Measurements from ENCODE around the gene EPB41L4A.
A peak's percentile ranks its signal among the peaks of the same experiment; 100 is the strongest.

EPB41L4A gene

GRCh38 chr5:112339761-112340160 is 79.3 kb downstream of the EPB41L4A start:
- no peak overlapping the region for H3K4me3 ChIP-seq
- H3K36me3 ChIP-seq: no peaks in the 10 kb centered on the region
- no peak for DNase-seq
- H3K27ac ChIP-seq: no peak overlapping the region
- H3K9me3 ChIP-seq: no peaks in the 10 kb centered on the region
- TF ChIP-seq CTCF (IDR thresholded peaks at IDR 0.05): no peak
- H3K27me3 ChIP-seq: no peaks in the 10 kb centered on the region
- intact Hi-C loops (cut with DNase I; ENCODE audit: low total_unique reads): no loop called here
- peaks cover 0 to 11% (median 0%) of the 10 kb centered on the region in 4 donors for H3K4me1 ChIP-seq

GRCh38 chr5:112338681-112339337 is 80.3 kb downstream of the EPB41L4A start:
- no peaks in the 10 kb centered on the region for H3K27me3 ChIP-seq
- intact Hi-C loops (cut with DNase I; ENCODE audit: low total_unique reads): no loop called here
- H3K27ac ChIP-seq: no peak overlapping the region
- no peak overlapping the region for H3K4me3 ChIP-seq
- peak in 1 of 2 donors; percentile 49 for DNase-seq
- no peak for TF ChIP-seq CTCF (IDR thresholded peaks at IDR 0.05)
- peaks cover 0 to 13% (median 0%) of the 10 kb centered on the region in 4 donors for H3K4me1 ChIP-seq
- H3K9me3 ChIP-seq: no peaks in the 10 kb centered on the region
- H3K36me3 ChIP-seq: no peaks in the 10 kb centered on the region

DNA sequence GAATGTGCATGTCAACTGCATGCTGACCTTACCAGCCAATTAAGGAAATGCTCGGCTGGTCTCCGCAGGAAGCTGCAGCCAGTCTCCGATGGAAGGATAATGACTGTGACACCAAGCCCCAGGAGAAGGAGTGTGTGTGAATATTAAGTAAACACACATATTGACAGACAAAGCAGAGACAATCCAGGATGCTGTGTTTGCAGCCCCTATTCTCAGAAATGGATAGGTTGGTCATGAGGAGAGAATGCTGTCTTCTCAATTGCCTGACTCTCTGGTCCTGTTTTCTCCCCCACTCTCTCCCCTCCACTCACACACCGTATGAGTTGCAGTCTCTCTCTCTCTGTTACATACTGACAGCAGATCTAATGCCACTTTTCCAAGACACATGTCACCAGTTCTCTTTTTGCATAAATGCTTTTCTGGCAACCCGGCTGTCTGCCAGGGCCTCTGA is 85.7 kb downstream of the EPB41L4A start:
- intact Hi-C loops (cut with DNase I; ENCODE audit: low total_unique reads): no loop called here
- peaks cover 0 to 18% (median 4%) of the 10 kb centered on the region in 4 donors for H3K4me1 ChIP-seq
- H3K27me3 ChIP-seq: no peaks in the 10 kb centered on the region
- no peaks in the 10 kb centered on the region for H3K36me3 ChIP-seq
- no peak overlapping the region for H3K4me3 ChIP-seq
- no peak for DNase-seq
- no peak for TF ChIP-seq CTCF (IDR thresholded peaks at IDR 0.05)
- no peak overlapping the region for H3K27ac ChIP-seq
- H3K9me3 ChIP-seq: no peaks in the 10 kb centered on the region

DNA sequence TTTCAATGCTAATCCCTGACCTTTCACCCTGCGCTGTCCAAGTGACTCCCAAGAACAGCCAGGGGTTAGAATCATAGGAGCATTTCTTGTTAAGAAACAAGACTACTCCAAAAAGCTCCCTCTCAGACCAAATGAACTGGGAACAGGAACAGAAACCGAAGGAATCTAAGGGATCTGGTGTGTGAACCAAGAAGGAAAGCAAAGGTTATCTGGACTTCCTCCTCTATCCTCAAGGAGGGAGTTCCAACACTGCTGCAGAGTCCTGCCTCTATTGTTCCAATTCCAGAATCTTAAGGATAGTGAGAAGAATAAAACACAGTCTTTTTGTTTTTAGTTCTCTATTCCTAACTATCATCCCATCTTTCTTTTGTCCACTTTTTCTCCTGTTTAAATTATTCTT is 87.2 kb downstream of the EPB41L4A start:
- no peak for DNase-seq
- Histone ChIP-seq H3K9me3 (no peaks in the 10 kb centered on the region), H3K4me1 (peaks cover 0 to 14% (median 4%) of the 10 kb centered on the region in 4 donors), H3K27ac (no peak overlapping the region), H3K27me3 (no peaks in the 10 kb centered on the region), H3K36me3 (no peaks in the 10 kb centered on the region), H3K4me3 (no peak overlapping the region)
- TF ChIP-seq CTCF (IDR thresholded peaks at IDR 0.05): no peak
- intact Hi-C loops (cut with DNase I; ENCODE audit: low total_unique reads): no loop called here

GRCh38 chr5:112329419-112330090 is 89.5 kb downstream of the EPB41L4A start:
- Histone ChIP-seq H3K4me3 (no peak overlapping the region), H3K4me1 (peaks cover 0 to 20% (median 4%) of the 10 kb centered on the region in 4 donors), H3K27ac (no peak overlapping the region), H3K36me3 (no peaks in the 10 kb centered on the region), H3K9me3 (no peaks in the 10 kb centered on the region), H3K27me3 (no peaks in the 10 kb centered on the region)
- intact Hi-C loops (cut with DNase I; ENCODE audit: low total_unique reads): no loop called here
- no peak for TF ChIP-seq CTCF (IDR thresholded peaks at IDR 0.05)
- DNase-seq: no peak
